HG03354 (cell line): ENCODE results near the gene SP1.
"Not testable (repeated sequence)": the region's sequence is repeated elsewhere in the genome, so short reads cannot be mapped to it uniquely, and the experiment has no call there.

Source experiments
- ATAC-seq: cut with Tn5 transposase; IDR thresholded peaks from one replicate; pipeline ENCODE4 v1.9.1; 2021; ENCODE audit warnings: mild to moderate bottlenecking; ENCODE audit not compliant: unreplicated experiment, poor library complexity, severe bottlenecking

Gene SP1

GRCh38 chr12:53380104-53380793 is at the start of gene SP1:
Gene SP1 (plus strand): TSS chr12:53380176. CDS start chr12:53380292, 116 bp downstream.
- ATAC-seq: peak; percentile 44

GRCh38 chr12:53330671-53331070 is 49.3 kb upstream of the SP1 start:
- no peak for ATAC-seq

GRCh38 chr12:53332339-53332738 is 47.6 kb upstream of the SP1 start:
- ATAC-seq: not testable (repeated sequence)

- no peak for ATAC-seq
Observed at GRCh38 chr12:53332744-53333143, 47.2 kb upstream of the SP1 start.

- no peak for ATAC-seq
Observed at GRCh38 chr12:53333289-53333688, 46.7 kb upstream of the SP1 start.

GRCh38 chr12:53333845-53334244 is 46.1 kb upstream of the SP1 start:
- no peak for ATAC-seq

- ATAC-seq: no peak
Observed at GRCh38 chr12:53334822-53335221, 45.2 kb upstream of the SP1 start.

DNA sequence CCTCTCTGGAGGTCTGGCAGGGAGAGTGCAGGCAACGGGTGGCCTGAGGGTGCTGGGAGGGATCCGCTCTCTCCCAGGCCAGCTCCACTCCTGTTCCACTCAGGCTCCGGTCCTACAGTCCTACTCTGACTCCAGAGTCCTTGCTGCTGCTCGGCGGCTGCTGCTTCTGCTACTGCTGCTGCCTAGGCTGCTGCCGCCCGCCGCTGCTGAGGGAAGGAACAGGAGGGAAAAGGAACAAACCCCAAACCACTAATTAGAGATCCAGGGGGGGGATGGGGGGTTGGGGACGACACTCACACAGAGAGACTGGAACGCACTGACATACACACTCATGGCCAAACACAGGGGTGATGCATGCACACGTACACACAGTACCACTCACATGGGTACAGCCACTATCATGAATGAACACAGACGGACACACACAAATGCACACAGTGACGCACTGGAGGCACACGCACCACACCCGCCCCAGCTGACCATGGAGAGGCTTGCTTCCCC is 43.7 kb upstream of the SP1 start, which contains the start of gene SP7:
SP7 (minus strand) TSS at position 174 of the 501 bp plus-strand sequence. CDS start 708 bp downstream, outside the sequence.
- no peak for ATAC-seq

- no peak for ATAC-seq
Observed at GRCh38 chr12:53338017-53338416, 42.0 kb upstream of the SP1 start.

DNA sequence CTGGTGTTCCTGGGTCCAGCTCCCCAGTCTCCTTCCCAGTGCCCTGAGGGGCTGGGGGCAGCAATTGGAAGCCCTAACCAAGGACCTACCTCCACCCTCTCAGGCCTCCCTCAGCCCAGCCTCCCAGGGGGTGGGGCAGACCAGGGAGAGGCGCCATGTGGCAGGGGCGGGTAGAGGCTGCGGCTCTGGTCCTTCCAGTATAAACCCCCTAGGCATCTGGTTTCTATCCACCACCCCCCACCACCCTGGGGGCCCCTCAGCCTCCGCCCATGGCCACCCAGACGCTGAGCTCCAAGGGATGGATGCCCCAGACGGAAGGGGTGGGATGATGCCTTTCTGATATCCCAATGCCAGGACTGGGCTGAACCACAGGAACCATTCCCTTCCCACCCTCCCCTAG is 41.1 kb upstream of the SP1 start:
- ATAC-seq: no peak

DNA sequence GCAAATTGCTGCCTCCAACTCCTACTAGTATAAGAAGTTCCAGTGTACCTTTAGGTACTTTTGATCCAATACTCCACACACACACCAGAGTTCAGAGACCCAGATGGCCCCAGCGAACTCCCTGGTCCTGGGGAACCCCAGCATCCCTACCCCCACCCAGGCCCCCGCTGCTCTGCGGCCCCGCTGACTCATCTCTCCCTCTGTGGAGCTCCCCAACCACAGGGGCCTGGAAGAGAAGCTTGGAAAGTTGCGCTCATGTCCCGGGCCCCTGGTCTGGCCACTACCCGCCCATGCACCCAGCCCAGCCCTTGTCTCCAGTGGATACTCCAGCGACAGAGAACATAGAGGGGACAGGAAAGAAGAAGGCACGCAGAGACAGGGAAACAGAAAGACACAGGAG is 39.6 kb upstream of the SP1 start:
- ATAC-seq: no peak

- ATAC-seq: no peak
Observed at GRCh38 chr12:53343449-53343848, 36.5 kb upstream of the SP1 start.

DNA sequence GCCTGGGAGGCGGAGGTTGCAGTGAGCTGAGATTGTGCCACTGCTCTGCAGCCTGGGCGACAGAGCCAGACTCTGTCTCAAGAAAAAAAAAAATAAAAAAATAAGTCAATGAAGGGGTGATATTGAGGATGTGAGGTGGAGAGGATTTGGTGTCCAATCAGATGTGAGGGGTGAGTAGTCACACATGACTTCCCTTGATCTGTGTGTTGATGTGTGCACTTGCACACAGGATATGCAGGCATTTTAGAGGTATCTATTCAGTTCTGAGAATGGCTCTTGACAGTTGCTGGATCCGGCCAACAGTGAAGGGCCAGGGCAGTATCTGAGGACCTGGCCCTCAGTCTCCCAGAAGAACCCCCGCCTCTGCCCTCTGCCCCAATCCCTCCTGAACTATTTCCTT is 36.0 kb upstream of the SP1 start:
- ATAC-seq: no peak

- ATAC-seq: no peak
Observed at GRCh38 chr12:53344487-53344823, 35.5 kb upstream of the SP1 start.

GRCh38 chr12:53344824-53345485 is 35.0 kb upstream of the SP1 start:
- ATAC-seq: peak; percentile 73

- ATAC-seq: no peak
Observed at GRCh38 chr12:53345486-53346188, 34.3 kb upstream of the SP1 start.

DNA sequence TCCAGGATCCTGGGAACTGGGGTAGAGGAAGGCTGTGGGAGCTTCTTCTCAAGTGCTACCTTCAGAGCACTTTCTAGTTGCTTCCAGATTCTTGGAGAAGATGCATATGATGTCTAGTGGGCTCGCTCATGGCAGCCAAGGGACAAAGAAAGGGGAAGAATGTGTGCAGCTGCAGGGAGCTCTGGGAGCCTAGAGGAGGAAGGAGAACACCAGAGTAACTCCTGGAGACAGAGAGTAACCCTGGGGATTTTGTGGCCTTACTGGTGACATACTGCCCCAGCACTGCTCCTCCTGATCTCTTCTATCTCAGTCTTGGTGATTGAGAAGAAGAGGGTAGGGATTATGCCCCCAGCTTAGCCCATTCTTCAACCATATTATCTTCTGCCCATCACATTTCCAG is 33.5 kb upstream of the SP1 start:
- no peak for ATAC-seq

DNA sequence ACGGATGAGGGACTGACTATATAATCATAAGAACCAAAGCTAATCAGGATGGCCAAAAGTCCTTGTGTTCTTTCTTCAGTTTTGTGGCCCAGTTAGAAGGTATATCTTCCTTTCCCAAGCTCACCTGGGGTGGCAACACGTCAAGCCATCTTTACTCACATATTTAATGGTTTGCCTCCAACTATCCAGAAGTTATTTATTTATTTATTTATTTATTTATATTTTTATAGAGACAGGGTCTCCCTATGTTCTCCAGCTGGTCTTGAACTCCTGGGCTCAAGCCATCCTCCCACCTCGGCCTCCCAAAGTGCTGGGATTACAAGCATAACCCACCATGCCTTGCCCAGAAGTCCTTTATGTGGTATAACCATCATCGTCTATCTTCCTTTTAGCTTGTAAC is 32.1 kb upstream of the SP1 start:
- no peak for ATAC-seq

DNA sequence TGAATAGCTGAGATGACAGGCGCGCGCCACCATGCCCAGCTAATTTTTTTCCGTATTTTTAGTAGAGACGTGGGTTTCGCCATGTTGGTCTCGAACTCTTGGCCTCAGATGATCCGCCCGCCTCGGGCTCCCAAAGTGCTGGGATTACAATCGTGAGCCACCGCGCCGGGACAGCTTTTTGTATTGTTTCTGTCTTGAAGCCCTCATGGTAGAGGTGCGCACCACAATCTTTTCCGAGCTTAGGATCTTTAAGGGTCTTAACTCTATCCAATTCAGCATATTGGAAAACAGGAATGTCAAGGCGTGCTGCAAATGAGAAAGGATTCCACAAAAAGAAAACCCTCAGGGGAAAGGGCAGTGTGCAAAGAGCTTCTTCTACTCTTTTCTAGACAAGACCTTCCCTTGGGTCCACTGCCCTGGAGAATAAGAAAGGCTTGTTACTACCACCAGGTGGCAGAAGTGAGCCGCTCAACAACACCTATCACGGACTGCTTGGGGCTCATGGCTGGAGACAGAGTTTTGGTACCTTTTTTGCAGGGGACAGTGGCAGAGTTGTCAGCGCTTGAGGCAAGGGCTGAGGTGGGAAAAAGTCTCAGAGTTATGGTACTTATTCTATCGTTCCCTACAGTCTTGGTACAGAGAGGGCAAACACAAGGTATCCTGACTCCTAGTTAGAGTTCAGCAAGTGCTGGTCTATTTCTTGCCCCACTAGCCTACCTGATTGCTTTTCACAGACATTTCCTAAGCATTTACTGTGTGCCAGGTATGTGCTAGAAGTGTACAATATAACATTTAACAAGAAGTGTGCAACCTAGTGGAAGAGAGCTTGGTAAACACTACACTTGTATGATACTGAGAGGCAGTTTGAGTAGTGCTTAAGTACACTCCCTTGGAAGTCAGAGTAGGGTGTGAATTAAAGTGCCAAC is 27.4 kb upstream of the SP1 start:
- ATAC-seq: no peak

- ATAC-seq: no peak
Observed at GRCh38 chr12:53353257-53353655, 26.7 kb upstream of the SP1 start.
